ENCODE measurements around the gene MARCHF6. TPM values are rescaled to one million over a fixed set of nuclear protein-coding genes. Genes with fewer than 3 reads are reported as not detected.

Gene MARCHF6
- total and polyA plus RNA-seq, 2 of the 8 experiments (the other 6 are each of a cell fraction or from before 2014, with no cell fraction given) = 93.1 to 118 TPM

GRCh38 chr5:10315824-10316509 lies 37.5 kb upstream of the MARCHF6 start:
- no peak overlapping the region for H3K14ac ChIP-seq (ENCODE audit: insufficient read length)
- no peak overlapping the region for H3K4me2 ChIP-seq (ENCODE audit: insufficient read depth in 1 of 2, low read depth in 2 of 2, low read length in 2 of 2)
- no peak for FAIRE-seq
- no peaks in the 10 kb centered on the region; a peak in 2 of 7 replicates for H3K4me1 ChIP-seq (replicated peaks in 1 of 4; ENCODE audit: control insufficient read depth in 3 of 4, insufficient read depth in 4 of 4, low read length in 3 of 4)
- no peaks in the 10 kb centered on the region; a peak in 1 of 4 replicates for H3K9me3 ChIP-seq (ENCODE audit: insufficient read depth in 2 of 2, low read depth in 1 of 2, low read length in 1 of 2)
- no peak overlapping the region for H2BK5ac ChIP-seq (ENCODE audit: low read depth, low read length)
- no peak overlapping the region for H3K4ac ChIP-seq (replicated peaks; ENCODE audit: insufficient read length, low read depth, low read length)
- ChIA-PET POLR2A (ENCODE audit: partially characterized antibody) (interaction anchor here (0.7 to 1.3 kb wide), 5 partner anchors 15 to 344 kb away, joined by 3 to 4 read pairs (median 3); partner anchors contain the start of genes CCT5 and MARCHF6), CTCF (ENCODE audit: partially characterized antibody) (interaction anchor here (0.9 to 3.9 kb wide), 2 partner anchors 11 to 14 kb away, joined by 3 to 19 read pairs; no protein-coding TSS in a partner anchor)
- 89% methylated on average over 15 of the region's 15 CpGs; no CpG with 5 or more reads in 1 of the 2 experiments for WGBS, 2 experiments (ENCODE audit: extremely low coverage in 1 of 2, insufficient coverage in 1 of 2, insufficient read length in 1 of 2, insufficient replicate concordance in 2 of 2, low coverage in 1 of 2, low lambda C conversion rate in 2 of 2, missing lambda C conversion rate in 1 of 2)
- H3K79me2 ChIP-seq (ENCODE audit: control insufficient read depth in 1 of 2, insufficient read depth in 2 of 2, low read length in 2 of 2) = no peaks in the 10 kb centered on the region
- H3K56ac ChIP-seq (replicated peaks; ENCODE audit: insufficient read length, low read depth, low read length) = no peak overlapping the region
- H4K91ac ChIP-seq (replicated peaks; ENCODE audit: insufficient read length, low read length) = no peak overlapping the region
- H2BK20ac ChIP-seq (ENCODE audit: low read length) = no peak overlapping the region
- H3K23ac ChIP-seq (ENCODE audit: insufficient read length) = no peak overlapping the region
- H2AK5ac ChIP-seq (ENCODE audit: low read depth, low read length) = no peak overlapping the region
- no peak overlapping the region for H3K27ac ChIP-seq (ENCODE audit: low read depth, low read length)
- peak overlapping the region; percentile 77 for H2AFZ ChIP-seq (ENCODE audit: low read length)
- no peak overlapping the region for H2BK12ac ChIP-seq (ENCODE audit: low read depth, low read length)
- no peak overlapping the region for H3K18ac ChIP-seq (ENCODE audit: extremely low read depth, low read length)
- DNase-seq (ENCODE audit: low read depth in 1 of 2, low spot score in 2 of 2) = no peak
- H3K27me3 ChIP-seq (replicated peaks in 1 of 4; ENCODE audit: control insufficient read depth in 3 of 4, extremely low read depth in 1 of 4, insufficient read depth in 3 of 4, low read length in 3 of 4) = no peaks in the 10 kb centered on the region
- H3K9ac ChIP-seq (replicated peaks in 1 of 4; ENCODE audit: extremely low read depth in 1 of 4, low read depth in 3 of 4, low read length in 3 of 4) = no peak overlapping the region
- no peak overlapping the region for H2BK15ac ChIP-seq (ENCODE audit: low read length)
- no peaks in the 10 kb centered on the region for H3K79me1 ChIP-seq (ENCODE audit: low read depth, low read length)
- no peaks in the 10 kb centered on the region for H4K20me1 ChIP-seq (replicated peaks in 1 of 2; ENCODE audit: control insufficient read depth in 1 of 2, insufficient read depth in 2 of 2, low read length in 2 of 2)
- no peak overlapping the region for H4K5ac ChIP-seq (ENCODE audit: insufficient read length, low read depth, low read length)
- no peak overlapping the region for H2BK120ac ChIP-seq (replicated peaks; ENCODE audit: low read depth, low read length)
- no peaks in the 10 kb centered on the region for H3K23me2 ChIP-seq (ENCODE audit: low read depth, low read length)
- H3K4me3 ChIP-seq (ENCODE audit: extremely low read depth in 1 of 4, insufficient read depth in 2 of 4, low read depth in 3 of 4, low read length in 4 of 4) = no peak overlapping the region
- H4K8ac ChIP-seq (ENCODE audit: extremely low read depth, insufficient read depth, low read length) = no peak overlapping the region
- no peaks in the 10 kb centered on the region for H3K36me3 ChIP-seq (ENCODE audit: control insufficient read depth in 2 of 4, insufficient read depth in 4 of 4, low read length in 3 of 4)
- TF ChIP-seq JUN (IDR thresholded peaks at IDR 0.05; ENCODE audit: low read depth, low read length) (no peak), SP1 (IDR thresholded peaks at IDR 0.05; ENCODE audit: low read depth, low read length) (peak; percentile 71), RXRA (IDR thresholded peaks at IDR 0.05; ENCODE audit: insufficient read depth, low read depth, low read length) (no peak), MAX (IDR thresholded peaks at IDR 0.05) (peak; percentile 67; the same call in 1 of the 2 replicates), E2F6 (IDR thresholded peaks at IDR 0.05) (peak; percentile 62; the same call in 1 of the 2 replicates), CEBPB (IDR thresholded peaks at IDR 0.05; ENCODE audit: low read depth, low read length) (no peak), CREB1 (IDR thresholded peaks at IDR 0.05) (no peak), TCF12 (IDR thresholded peaks at IDR 0.05; ENCODE audit: low read depth, low read length) (no peak), PHF8 (conservative IDR thresholded peaks at IDR 0.05; ENCODE audit: low read depth, low read length) (no peak), ZNF274 (IDR thresholded peaks at IDR 0.05; ENCODE audit: borderline replicate concordance, extremely low read depth, low read length) (no peak), SIRT6 (IDR thresholded peaks at IDR 0.05; ENCODE audit: low read length) (no peak)

Measured in H1 (cell line).